Endothelial cell of umbilical vein (primary cell): ENCODE results near the gene DOCK1. TPM values are rescaled to one million over a fixed set of nuclear protein-coding genes. Genes with fewer than 3 reads are reported as not detected.

Source experiments
- BruUV-seq: library from RNA; stranded (reverse); fragments of 400-500 nt; replicated peaks from 2 replicates; lab custom pipeline; 2021; lab: Mats Ljungman, UMichigan
- CTCF ChIA-PET: fragments of 300-600, 350-600 bp; sonication (Branson Sonifier 250); formaldehyde crosslinking; loops from one replicate; lab custom pipeline; 2021; ENCODE audit warnings: antibody characterized with exemption, inconsistent platforms; lab: Charles Lee
- POLR2A ChIA-PET: fragments of 300-600, 350-600 bp; sonication (Branson Sonifier 250); formaldehyde crosslinking; loops from one replicate; lab custom pipeline; 2021; ENCODE audit warnings: antibody characterized with exemption, inconsistent platforms; lab: Charles Lee
- DNase-seq: peaks from one replicate; pipeline ENCODE4 v3.0.0-alpha.2; 2011; ENCODE audit warnings: low read depth, low spot score
- FAIRE-seq: peaks from 2 replicates; lab custom pipeline; 2011; peaks lifted over from hg19 to GRCh38; lab: Jason Lieb, UNC
- H2AFZ ChIP-seq: 2 replicates; pipeline ENCODE4 v1.6.0; 2012; ENCODE audit warnings: low read depth, low read length, control low read depth, inconsistent platforms
- H3K27ac ChIP-seq: 2 replicates; pipeline ENCODE4 v1.5.1; 2011; ENCODE audit warnings: low read depth, mild to moderate bottlenecking, control low read depth, low read length, moderate library complexity; ENCODE audit not compliant: insufficient read depth
- H3K27me3 ChIP-seq, 2 experiments: 2 replicates each; pipeline versions ENCODE4 v1.6.0 to v1.6.1; 2011; ENCODE audit warnings: low read length in 2 of 2, mixed read lengths in 1 of 2; ENCODE audit not compliant: control insufficient read depth in 2 of 2, insufficient read depth in 2 of 2
- H3K36me3 ChIP-seq, 2 experiments: 2 replicates in 1 of 2; 3 replicates in 1 of 2; pipeline ENCODE4 v1.5.1; 2011; ENCODE audit warnings: low read length in 2 of 2, mild to moderate bottlenecking in 1 of 2, moderate library complexity in 1 of 2; ENCODE audit not compliant: control insufficient read depth in 2 of 2, insufficient read depth in 2 of 2; ENCODE audit errors: extremely low read depth in 1 of 2
- H3K4me1 ChIP-seq: 3 replicates; pipeline ENCODE4 v1.5.1; 2011; ENCODE audit warnings: mild to moderate bottlenecking, low read length; ENCODE audit not compliant: control insufficient read depth, insufficient read depth; ENCODE audit errors: extremely low read depth
- H3K4me2 ChIP-seq: 2 replicates; pipeline ENCODE4 v1.6.1; 2011; ENCODE audit warnings: low read length, control low read depth, mixed read lengths; ENCODE audit not compliant: insufficient read depth
- H3K4me3 ChIP-seq, 3 experiments: fragments of 200-600 bp in 1 of 3; sonication (generic), shearing (Covaris generic) in 1 of 3; replicated peaks in 1 of 3; 2 replicates each; pipeline ENCODE4 v1.5.1; 2011 to 2016; ENCODE audit warnings: control low read depth in 3 of 3, low read length in 3 of 3, mild to moderate bottlenecking in 2 of 3, inconsistent platforms in 1 of 3, low read depth in 1 of 3, moderate library complexity in 1 of 3; ENCODE audit not compliant: insufficient read depth in 1 of 3
- H3K79me2 ChIP-seq: 2 replicates; pipeline ENCODE4 v1.6.0; 2012; ENCODE audit warnings: low read length, inconsistent platforms; ENCODE audit not compliant: control insufficient read depth, insufficient read depth
- H3K9ac ChIP-seq: replicated peaks from 2 replicates; pipeline ENCODE3; 2011; ENCODE audit warnings: low read length, control low read depth; ENCODE audit not compliant: insufficient read depth; ENCODE audit errors: extremely low read depth
- H3K9me1 ChIP-seq: replicated peaks from 3 replicates; pipeline ENCODE4 v1.6.0; 2011; ENCODE audit warnings: mild to moderate bottlenecking, low read length; ENCODE audit not compliant: control insufficient read depth, insufficient read depth; ENCODE audit errors: extremely low read depth
- H3K9me3 ChIP-seq: replicated peaks from 2 replicates; pipeline ENCODE4 v1.5.1; 2012; ENCODE audit warnings: low read length, inconsistent platforms; ENCODE audit not compliant: control insufficient read depth, insufficient read depth
- H4K20me1 ChIP-seq: replicated peaks from 2 replicates; pipeline ENCODE3; 2011; ENCODE audit warnings: mild to moderate bottlenecking, low read length; ENCODE audit not compliant: control insufficient read depth, insufficient read depth; ENCODE audit errors: extremely low read depth
- CTCF ChIP-seq, 2 donors: IDR thresholded peaks; 1 replicate in 1 of 2; 2 replicates in 1 of 2; pipeline ENCODE4 v1.5.1; 2011; ENCODE audit warnings: low read length in 2 of 2, mild to moderate bottlenecking in 2 of 2, moderate library complexity in 2 of 2, control low read depth in 1 of 2, inconsistent platforms in 1 of 2, low read depth in 1 of 2; ENCODE audit not compliant: insufficient read depth in 1 of 2; ENCODE audit errors: extremely low read depth in 1 of 2
- EZH2 ChIP-seq: IDR thresholded peaks from 2 replicates; pipeline ENCODE4 v1.6.1; 2012; ENCODE audit warnings: borderline replicate concordance, low read depth, mild to moderate bottlenecking, moderate library complexity, low read length, inconsistent platforms; ENCODE audit not compliant: severe bottlenecking
- FOS ChIP-seq: IDR thresholded peaks from 2 replicates; pipeline ENCODE4 v1.6.1; 2011; ENCODE audit warnings: mild to moderate bottlenecking, low read length, moderate library complexity, borderline replicate concordance; ENCODE audit not compliant: insufficient read depth
- GATA2 ChIP-seq: IDR thresholded peaks from 2 replicates; pipeline ENCODE4 v1.7.0; 2011; ENCODE audit warnings: low read depth, mild to moderate bottlenecking, moderate library complexity, mixed read lengths, low read length; ENCODE audit not compliant: insufficient read length, insufficient read depth
- JUN ChIP-seq: IDR thresholded peaks from 2 replicates; pipeline ENCODE4 v1.6.1; 2011; ENCODE audit warnings: borderline replicate concordance, low read depth; ENCODE audit not compliant: insufficient read length, insufficient read depth
- MAX ChIP-seq: IDR thresholded peaks from 2 replicates; pipeline ENCODE4 v1.6.1; 2011; ENCODE audit not compliant: insufficient read depth, insufficient read length
- MYC ChIP-seq: IDR thresholded peaks from one replicate; pipeline ENCODE4 v1.6.1; 2011; ENCODE audit warnings: mild to moderate bottlenecking, low read depth, low read length
- POLR2A ChIP-seq: IDR thresholded peaks from 2 replicates; pipeline ENCODE4 v1.6.1; 2012; ENCODE audit warnings: low read depth, mild to moderate bottlenecking, control low read depth, low read length
- POLR2AphosphoS5 ChIP-seq: IDR thresholded peaks from 2 replicates; pipeline ENCODE4 v1.6.1; 2012; ENCODE audit warnings: low read depth, mild to moderate bottlenecking, control low read depth, low read length, moderate library complexity; ENCODE audit not compliant: insufficient read depth
- dilution Hi-C: fragments of 300-500 bp; cut with MboI; formaldehyde crosslinking; loops from one replicate; pipeline ENCODE4 v1.15.0; 2019; ENCODE audit warnings: low sequenced_read_pairs; ENCODE audit not compliant: extremely low pct_ligation_motif_present
- intact Hi-C: fragments of 100-400 bp; cut with micrococcal nuclease; formaldehyde crosslinking; loops from one replicate; pipeline ENCODE4 v1.10.0; 2022
- polyA plus RNA-seq, 4 experiments: library from polyadenylated mRNA; depleted of rRNA in 3 of 4; stranded (reverse) in 3 of 4; unstranded in 1 of 4; fragments of >200 nt; gene quantifications; 2 replicates each; pipeline versions ENCODE4 v1.2.1 to v1.2.3, GENCODE V29; 2011 to 2012; ENCODE audit warnings: missing spikeins in 1 of 4
- total RNA-seq: library from RNA; stranded (reverse); gene quantifications from 2 replicates; pipeline ENCODE4 v1.2.3, GENCODE V29; 2021

Gene DOCK1
- total and polyA plus RNA-seq, 2 donors (not counting 3 experiments of a cell fraction or from before 2014, with no cell fraction given) = 22.5 to 83.1 TPM

- Histone ChIP-seq H3K4me3 (no peak overlapping the region), H3K27ac (no peak overlapping the region), H3K4me2 (no peak overlapping the region), H3K9ac (no peak overlapping the region), H3K79me2 (no peaks in the 10 kb centered on the region), H4K20me1 (peaks cover 1% of the 10 kb centered on the region), H2AFZ (no peak overlapping the region), H3K4me1 (no peaks in the 10 kb centered on the region), H3K36me3 (peaks cover 0 to 2% of the 10 kb centered on the region in 2 experiments), H3K27me3 (no peaks in the 10 kb centered on the region), H3K9me1 (no peaks in the 10 kb centered on the region), H3K9me3 (no peaks in the 10 kb centered on the region)
- BruUV-seq = no TSS peak
- intact Hi-C loops (loop anchor here (10.0 kb wide), 1 partner anchor 237 kb away; the partner anchor contains the start of gene DOCK1), dilution Hi-C loops (no loop called here)
- TF ChIP-seq EZH2 = no peak
- TF ChIP-seq CTCF (IDR thresholded peaks at IDR 0.05; ENCODE audit: extremely low read depth in 1 of 2, insufficient read depth in 1 of 2, low read depth in 1 of 2, low read length in 2 of 2) = no peak
- no peak for TF ChIP-seq JUN
- TF ChIP-seq GATA2 = no peak
- TF ChIP-seq POLR2AphosphoS5 = no peak
- TF ChIP-seq FOS = no peak
- TF ChIP-seq MYC = no peak
- TF ChIP-seq POLR2A = no peak
- no peak for TF ChIP-seq MAX
- FAIRE-seq = no peak
- ChIA-PET CTCF (no interaction called here), POLR2A (no interaction called here)
- no peak for DNase-seq
These were observed 236.9 kb downstream of the DOCK1 start for GRCh38 chr10:127142136-127142535.
